Measurements from ENCODE around the gene GPR6.

The GPR6 gene

DNA sequence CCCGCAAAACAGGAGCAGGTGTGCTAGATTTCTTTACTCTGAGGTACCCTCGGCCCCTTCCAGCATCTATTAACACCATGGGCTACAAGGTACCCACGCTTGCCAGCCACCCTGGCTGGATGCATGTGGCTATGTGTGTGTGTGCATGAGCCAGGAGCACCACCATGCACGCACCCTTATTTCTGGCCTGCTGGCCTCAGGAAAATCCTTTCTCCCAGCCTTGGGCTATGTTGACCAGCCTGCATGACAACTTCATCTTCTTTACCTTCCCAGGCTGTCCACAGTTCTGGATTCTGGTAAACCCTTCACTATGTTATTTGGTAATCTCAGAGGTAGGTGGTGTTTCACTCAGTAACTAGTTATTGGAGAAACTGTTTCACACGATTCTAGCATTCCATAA lies 40.4 kb downstream of the GPR6 start:
- DNase-seq (ENCODE audit: insufficient read length, low spot score) (no peak), FAIRE-seq (no peak)
- TF ChIP-seq, protein P1, sequence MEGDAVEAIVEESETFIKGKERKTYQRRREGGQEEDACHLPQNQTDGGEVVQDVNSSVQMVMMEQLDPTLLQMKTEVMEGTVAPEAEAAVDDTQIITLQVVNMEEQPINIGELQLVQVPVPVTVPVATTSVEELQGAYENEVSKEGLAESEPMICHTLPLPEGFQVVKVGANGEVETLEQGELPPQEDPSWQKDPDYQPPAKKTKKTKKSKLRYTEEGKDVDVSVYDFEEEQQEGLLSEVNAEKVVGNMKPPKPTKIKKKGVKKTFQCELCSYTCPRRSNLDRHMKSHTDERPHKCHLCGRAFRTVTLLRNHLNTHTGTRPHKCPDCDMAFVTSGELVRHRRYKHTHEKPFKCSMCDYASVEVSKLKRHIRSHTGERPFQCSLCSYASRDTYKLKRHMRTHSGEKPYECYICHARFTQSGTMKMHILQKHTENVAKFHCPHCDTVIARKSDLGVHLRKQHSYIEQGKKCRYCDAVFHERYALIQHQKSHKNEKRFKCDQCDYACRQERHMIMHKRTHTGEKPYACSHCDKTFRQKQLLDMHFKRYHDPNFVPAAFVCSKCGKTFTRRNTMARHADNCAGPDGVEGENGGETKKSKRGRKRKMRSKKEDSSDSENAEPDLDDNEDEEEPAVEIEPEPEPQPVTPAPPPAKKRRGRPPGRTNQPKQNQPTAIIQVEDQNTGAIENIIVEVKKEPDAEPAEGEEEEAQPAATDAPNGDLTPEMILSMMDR (IDR thresholded peaks at IDR 0.05; ENCODE audit: insufficient read depth, missing control alignments) = no peak

DNA sequence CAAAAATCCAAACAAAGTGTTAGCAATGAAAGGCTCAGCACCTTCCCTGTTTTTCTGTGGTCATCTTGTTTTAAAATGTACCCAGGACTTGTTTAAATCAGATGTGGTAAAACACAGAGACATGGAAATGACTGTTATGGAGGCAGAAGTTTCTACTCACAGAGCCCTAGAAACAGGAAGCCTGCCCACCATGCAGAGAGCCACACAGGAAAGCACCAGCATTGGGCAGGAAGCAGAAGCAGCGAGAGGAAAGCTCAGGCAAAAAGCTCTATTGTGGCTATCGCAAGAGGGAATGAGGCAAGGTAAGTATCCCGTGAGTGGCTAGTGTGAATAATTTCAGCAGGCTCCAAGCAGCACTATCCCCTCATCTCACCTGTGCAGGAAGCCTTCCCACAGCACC lies 42.8 kb downstream of the GPR6 start:
- no peak for FAIRE-seq
- no peak for DNase-seq (ENCODE audit: insufficient read length, low spot score)
- TF ChIP-seq, protein P1 (IDR thresholded peaks at IDR 0.05; ENCODE audit: insufficient read depth, missing control alignments) = no peak

DNA sequence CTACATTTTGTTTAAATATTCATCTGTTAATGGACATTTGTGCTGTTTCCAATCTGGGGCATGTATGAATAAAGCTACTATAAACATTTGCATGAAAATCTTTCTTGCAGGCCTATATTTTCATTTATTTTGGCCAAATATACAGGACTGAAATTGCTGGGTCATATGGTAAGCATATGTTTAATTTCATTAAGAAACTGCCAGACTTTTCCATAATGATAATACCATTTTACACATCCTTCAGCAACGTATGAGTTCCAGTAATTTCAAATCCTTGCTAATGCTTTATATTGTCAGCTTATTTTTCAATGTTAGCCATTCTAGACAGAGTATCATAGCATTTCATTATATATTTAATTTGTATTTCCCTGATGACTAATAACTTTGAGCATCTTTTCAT lies 51.0 kb downstream of the GPR6 start:
- DNase-seq (ENCODE audit: insufficient read length, low spot score) (no peak), FAIRE-seq (no peak)
- TF ChIP-seq, protein P1 (IDR thresholded peaks at IDR 0.05; ENCODE audit: insufficient read depth, missing control alignments) = no peak
